HL-60 (cell line): Measurements from ENCODE around the gene RAB8B.

ENCODE experiments used
- DNase-seq, 2 experiments: peaks; one replicate each; pipeline ENCODE4 v3.0.0-alpha.2; 2010 to 2020; ENCODE audit warnings: low read depth in 1 of 2, low spot score in 1 of 2
- H3K27ac ChIP-seq: fragments of 250-450 bp; sonication (Bioruptor Pico); replicated peaks from 2 replicates; pipeline ENCODE4 v1.5.1; 2020; ENCODE audit warnings: mild to moderate bottlenecking, moderate library complexity
- H3K27me3 ChIP-seq: fragments of 250-450 bp; sonication (Bioruptor Pico); 2 replicates; pipeline ENCODE4 v1.5.1; 2021; ENCODE audit warnings: mild to moderate bottlenecking, moderate library complexity; ENCODE audit not compliant: insufficient read depth, poor library complexity, severe bottlenecking
- H3K4me3 ChIP-seq: replicated peaks from 2 replicates; pipeline ENCODE4 v1.5.1; 2011; ENCODE audit warnings: mild to moderate bottlenecking, control low read depth, low read length; ENCODE audit not compliant: insufficient read depth
- GABPA ChIP-seq: IDR thresholded peaks from 2 replicates; pipeline ENCODE4 v1.6.1; 2012; ENCODE audit warnings: low read depth
- POLR2AphosphoS5 ChIP-seq: IDR thresholded peaks from 2 replicates; pipeline ENCODE4 v1.6.1; 2012; ENCODE audit warnings: low read depth
- SPI1 ChIP-seq: IDR thresholded peaks from 2 replicates; pipeline ENCODE4 v1.6.1; 2012; ENCODE audit warnings: low read depth, mild to moderate bottlenecking, borderline replicate concordance
- TF ChIP-seq, protein P1 (sequence below): IDR thresholded peaks from 2 replicates; pipeline ENCODE4 v1.6.1; 2012; ENCODE audit warnings: low read depth; ENCODE audit not compliant: insufficient replicate concordance
- TF ChIP-seq, protein P2 (sequence below): IDR thresholded peaks from one replicate; pipeline ENCODE4 v1.5.1; 2011; ENCODE audit warnings: low read length, control low read depth, inconsistent platforms; ENCODE audit not compliant: insufficient read depth

The RAB8B gene

DNA sequence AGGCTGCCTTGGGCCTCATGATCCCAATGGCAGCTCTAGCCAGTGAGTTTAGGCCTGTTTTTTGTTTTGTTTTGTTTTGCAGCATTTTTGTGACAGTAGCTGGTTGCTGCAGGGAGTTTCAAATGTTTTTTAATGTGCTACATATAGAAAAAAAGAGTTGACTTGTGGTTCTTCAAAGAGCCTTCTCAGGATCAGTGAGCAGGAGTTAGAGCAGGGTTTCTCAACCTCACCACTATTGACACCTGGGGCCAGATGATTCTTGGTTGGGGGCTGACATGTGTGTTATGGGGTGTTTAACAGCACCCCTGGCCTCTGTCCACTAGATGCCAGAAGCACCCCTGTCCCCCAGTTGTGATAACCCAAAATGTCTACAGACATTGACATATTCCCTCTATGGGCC is 105.9 kb downstream of the RAB8B start:
- no peak for DNase-seq
- Histone ChIP-seq H3K27ac (no peak overlapping the region), H3K27me3 (no peaks in the 10 kb centered on the region), H3K4me3 (no peak overlapping the region)
- TF ChIP-seq, protein P1, sequence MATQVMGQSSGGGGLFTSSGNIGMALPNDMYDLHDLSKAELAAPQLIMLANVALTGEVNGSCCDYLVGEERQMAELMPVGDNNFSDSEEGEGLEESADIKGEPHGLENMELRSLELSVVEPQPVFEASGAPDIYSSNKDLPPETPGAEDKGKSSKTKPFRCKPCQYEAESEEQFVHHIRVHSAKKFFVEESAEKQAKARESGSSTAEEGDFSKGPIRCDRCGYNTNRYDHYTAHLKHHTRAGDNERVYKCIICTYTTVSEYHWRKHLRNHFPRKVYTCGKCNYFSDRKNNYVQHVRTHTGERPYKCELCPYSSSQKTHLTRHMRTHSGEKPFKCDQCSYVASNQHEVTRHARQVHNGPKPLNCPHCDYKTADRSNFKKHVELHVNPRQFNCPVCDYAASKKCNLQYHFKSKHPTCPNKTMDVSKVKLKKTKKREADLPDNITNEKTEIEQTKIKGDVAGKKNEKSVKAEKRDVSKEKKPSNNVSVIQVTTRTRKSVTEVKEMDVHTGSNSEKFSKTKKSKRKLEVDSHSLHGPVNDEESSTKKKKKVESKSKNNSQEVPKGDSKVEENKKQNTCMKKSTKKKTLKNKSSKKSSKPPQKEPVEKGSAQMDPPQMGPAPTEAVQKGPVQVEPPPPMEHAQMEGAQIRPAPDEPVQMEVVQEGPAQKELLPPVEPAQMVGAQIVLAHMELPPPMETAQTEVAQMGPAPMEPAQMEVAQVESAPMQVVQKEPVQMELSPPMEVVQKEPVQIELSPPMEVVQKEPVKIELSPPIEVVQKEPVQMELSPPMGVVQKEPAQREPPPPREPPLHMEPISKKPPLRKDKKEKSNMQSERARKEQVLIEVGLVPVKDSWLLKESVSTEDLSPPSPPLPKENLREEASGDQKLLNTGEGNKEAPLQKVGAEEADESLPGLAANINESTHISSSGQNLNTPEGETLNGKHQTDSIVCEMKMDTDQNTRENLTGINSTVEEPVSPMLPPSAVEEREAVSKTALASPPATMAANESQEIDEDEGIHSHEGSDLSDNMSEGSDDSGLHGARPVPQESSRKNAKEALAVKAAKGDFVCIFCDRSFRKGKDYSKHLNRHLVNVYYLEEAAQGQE: no peak
- TF ChIP-seq POLR2AphosphoS5: no peak
- no peak for TF ChIP-seq GABPA
- no peak for TF ChIP-seq SPI1
- TF ChIP-seq, protein P2, sequence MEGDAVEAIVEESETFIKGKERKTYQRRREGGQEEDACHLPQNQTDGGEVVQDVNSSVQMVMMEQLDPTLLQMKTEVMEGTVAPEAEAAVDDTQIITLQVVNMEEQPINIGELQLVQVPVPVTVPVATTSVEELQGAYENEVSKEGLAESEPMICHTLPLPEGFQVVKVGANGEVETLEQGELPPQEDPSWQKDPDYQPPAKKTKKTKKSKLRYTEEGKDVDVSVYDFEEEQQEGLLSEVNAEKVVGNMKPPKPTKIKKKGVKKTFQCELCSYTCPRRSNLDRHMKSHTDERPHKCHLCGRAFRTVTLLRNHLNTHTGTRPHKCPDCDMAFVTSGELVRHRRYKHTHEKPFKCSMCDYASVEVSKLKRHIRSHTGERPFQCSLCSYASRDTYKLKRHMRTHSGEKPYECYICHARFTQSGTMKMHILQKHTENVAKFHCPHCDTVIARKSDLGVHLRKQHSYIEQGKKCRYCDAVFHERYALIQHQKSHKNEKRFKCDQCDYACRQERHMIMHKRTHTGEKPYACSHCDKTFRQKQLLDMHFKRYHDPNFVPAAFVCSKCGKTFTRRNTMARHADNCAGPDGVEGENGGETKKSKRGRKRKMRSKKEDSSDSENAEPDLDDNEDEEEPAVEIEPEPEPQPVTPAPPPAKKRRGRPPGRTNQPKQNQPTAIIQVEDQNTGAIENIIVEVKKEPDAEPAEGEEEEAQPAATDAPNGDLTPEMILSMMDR: no peak

DNA sequence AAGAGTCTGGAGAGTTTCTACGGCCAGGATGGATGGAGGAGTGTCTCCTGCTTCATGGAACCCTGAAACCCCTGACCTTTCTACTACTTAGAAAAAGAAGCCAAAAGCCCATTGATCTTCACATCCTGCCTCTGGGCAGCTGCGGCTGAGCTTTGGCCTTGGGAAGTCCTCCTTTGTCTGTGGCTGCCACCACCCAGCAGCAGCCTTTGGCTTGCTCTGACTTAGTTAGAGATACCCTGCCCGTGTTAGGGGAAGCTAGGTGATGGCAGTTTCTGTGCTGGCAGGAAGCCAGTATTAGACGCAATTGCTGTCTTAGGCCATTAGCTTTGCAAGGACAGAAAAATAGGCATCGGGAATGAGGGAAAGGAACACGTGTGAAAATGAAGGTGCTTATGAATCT is 106.8 kb downstream of the RAB8B start:
- Histone ChIP-seq H3K27me3 (no peaks in the 10 kb centered on the region), H3K4me3 (no peak overlapping the region), H3K27ac (no peak overlapping the region)
- TF ChIP-seq SPI1 (no peak), GABPA (no peak), POLR2AphosphoS5 (no peak)
- TF ChIP-seq, protein P1: no peak
- TF ChIP-seq, protein P2: no peak
- DNase-seq: no peak

DNA sequence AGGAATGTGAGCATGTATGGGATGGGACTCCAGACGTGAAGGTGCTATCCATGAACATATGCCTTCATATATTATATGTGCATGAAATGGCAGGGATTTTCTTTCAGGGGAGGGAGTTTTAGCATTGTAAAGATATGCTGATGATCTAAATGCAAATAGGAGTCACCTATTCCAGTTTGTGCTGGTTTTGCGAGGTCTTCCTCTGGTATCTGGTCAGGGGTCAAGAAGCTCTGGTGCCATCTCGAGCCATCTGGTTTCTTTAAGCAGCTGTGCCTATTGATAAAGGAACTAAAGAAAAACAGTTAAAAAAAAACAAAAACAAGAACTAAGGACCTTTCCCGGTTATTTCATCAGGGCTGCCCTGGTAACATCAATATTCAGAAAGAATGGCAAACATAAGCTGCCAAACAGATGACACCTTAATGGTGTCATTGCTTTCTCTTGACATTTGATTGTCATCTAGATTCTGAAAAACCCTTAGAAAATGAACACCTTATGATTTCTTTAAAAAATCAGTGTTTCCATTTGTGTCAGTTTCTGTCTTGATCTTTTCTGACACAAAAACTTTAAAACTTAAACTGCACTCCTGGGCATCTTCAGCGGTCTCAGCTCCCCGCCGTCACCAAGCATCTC is 110.7 kb downstream of the RAB8B start:
- no peak for TF ChIP-seq SPI1
- TF ChIP-seq, protein P1: no peak
- TF ChIP-seq GABPA: no peak
- no peak for TF ChIP-seq POLR2AphosphoS5
- TF ChIP-seq, protein P2: no peak
- no peak overlapping the region for H3K4me3 ChIP-seq
- no peak for DNase-seq
- no peaks in the 10 kb centered on the region for H3K27me3 ChIP-seq
- H3K27ac ChIP-seq: no peak overlapping the region
